IPS-18c (cell line): Measurements from ENCODE around the gene ATP5F1B.
A peak's percentile ranks its signal among the peaks of the same experiment; 100 is the strongest.

Experiments
- H3K4me3 ChIP-seq: 2 replicates; pipeline ENCODE4 v1.7.0; 2013; ENCODE audit warnings: low read depth, mild to moderate bottlenecking, low read length, moderate library complexity; ENCODE audit not compliant: insufficient read depth
- H3K9me3 ChIP-seq: one replicate; pipeline ENCODE4 v1.6.1; 2013; ENCODE audit warnings: mild to moderate bottlenecking, low read length, moderate library complexity; ENCODE audit not compliant: control insufficient read depth, insufficient read depth

ATP5F1B gene

GRCh38 chr12:56645717-56646446, at the start of gene ATP5F1B:
ATP5F1B (minus strand) TSS chr12:56645984; CDS start chr12:56645963, 21 bp downstream.
- Histone ChIP-seq H3K4me3 (peak within 1 kb of the TSS; percentile 100), H3K9me3 (no peaks in the 10 kb centered on the region)

GRCh38 chr12:56694161-56694560, 48.4 kb upstream of the ATP5F1B start:
- Histone ChIP-seq H3K9me3 (no peaks in the 10 kb centered on the region), H3K4me3 (no peak overlapping the region)

GRCh38 chr12:56688846-56689109, 43.0 kb upstream of the ATP5F1B start:
- no peaks in the 10 kb centered on the region for H3K9me3 ChIP-seq
- peak overlapping the region; percentile 81 for H3K4me3 ChIP-seq

GRCh38 chr12:56688129-56688845, 42.5 kb upstream of the ATP5F1B start, which contains the start of gene PTGES3:
PTGES3 (minus strand) TSS chr12:56688284; CDS start chr12:56687999, 285 bp downstream.
- H3K9me3 ChIP-seq, result no peaks in the 10 kb centered on the region
- peak within 1 kb of the TSS; percentile 99 for H3K4me3 ChIP-seq

GRCh38 chr12:56687223-56688128, 41.7 kb upstream of the ATP5F1B start:
- no peaks in the 10 kb centered on the region for H3K9me3 ChIP-seq
- H3K4me3 ChIP-seq, result peak overlapping the region; percentile 99

GRCh38 chr12:56684745-56685359, 39.1 kb upstream of the ATP5F1B start:
- H3K9me3 ChIP-seq, result no peaks in the 10 kb centered on the region
- no peak overlapping the region for H3K4me3 ChIP-seq

- Histone ChIP-seq H3K4me3 (no peak overlapping the region), H3K9me3 (no peaks in the 10 kb centered on the region)
These were observed 36.5 kb upstream of the ATP5F1B start for GRCh38 chr12:56682323-56682722.

- Histone ChIP-seq H3K9me3 (no peaks in the 10 kb centered on the region), H3K4me3 (no peak overlapping the region)
These were observed 34.2 kb upstream of the ATP5F1B start for GRCh38 chr12:56679883-56680575.

- Histone ChIP-seq H3K4me3 (no peak overlapping the region), H3K9me3 (no peaks in the 10 kb centered on the region)
These were observed 33.1 kb upstream of the ATP5F1B start for GRCh38 chr12:56678852-56679251.

GRCh38 chr12:56677680-56678079, 31.9 kb upstream of the ATP5F1B start:
- H3K4me3 ChIP-seq, result no peak overlapping the region
- H3K9me3 ChIP-seq, result no peaks in the 10 kb centered on the region

- Histone ChIP-seq H3K9me3 (no peaks in the 10 kb centered on the region), H3K4me3 (no peak overlapping the region)
These were observed 31.2 kb upstream of the ATP5F1B start for GRCh38 chr12:56676851-56677580.

GRCh38 chr12:56671608-56672007, 25.8 kb upstream of the ATP5F1B start:
- Histone ChIP-seq H3K9me3 (no peaks in the 10 kb centered on the region), H3K4me3 (no peak overlapping the region)

GRCh38 chr12:56670836-56671235, 25.1 kb upstream of the ATP5F1B start:
- H3K9me3 ChIP-seq, result no peaks in the 10 kb centered on the region

GRCh38 chr12:56668197-56668457, 22.3 kb upstream of the ATP5F1B start:
- Histone ChIP-seq H3K4me3 (no peak overlapping the region), H3K9me3 (no peaks in the 10 kb centered on the region)

More at GRCh38 chr12:56670836-56671235, 25.1 kb upstream of the ATP5F1B start:
- H3K4me3 ChIP-seq, result no peak overlapping the region

- no peak overlapping the region for H3K4me3 ChIP-seq
- no peaks in the 10 kb centered on the region for H3K9me3 ChIP-seq
These were observed 16.3 kb upstream of the ATP5F1B start for GRCh38 chr12:56661979-56662638.

GRCh38 chr12:56661560-56661959, 15.8 kb upstream of the ATP5F1B start:
- no peaks in the 10 kb centered on the region for H3K9me3 ChIP-seq
- H3K4me3 ChIP-seq, result no peak overlapping the region
